DMS153 (cell line): Measurements from ENCODE around the gene LMLN.
A peak's percentile ranks its signal among the peaks of the same experiment; 100 is the strongest.
"Not testable (repeated sequence)": the region's sequence is repeated elsewhere in the genome, so short reads cannot be mapped to it uniquely, and the experiment has no call there.

Source experiments
- DNase-seq: peaks from one replicate; lab custom pipeline; 2025; lab: John Stamatoyannopoulos, UW

LMLN gene

GRCh38 chr3:198027045-198027798, 67.2 kb downstream of the LMLN start:
- DNase-seq = no peak

- no peak for DNase-seq
Observed at GRCh38 chr3:198027799-198028390, 67.9 kb downstream of the LMLN start.

- DNase-seq = no peak
Observed at GRCh38 chr3:198028718-198029117, 68.7 kb downstream of the LMLN start.

- DNase-seq = no peak
Observed at GRCh38 chr3:198030125-198030524, 70.1 kb downstream of the LMLN start.

- DNase-seq = no peak
Observed at GRCh38 chr3:198030726-198031125, 70.7 kb downstream of the LMLN start.

- DNase-seq = no peak
Observed at GRCh38 chr3:198032039-198032936, 72.3 kb downstream of the LMLN start.

- DNase-seq = no peak
Observed at GRCh38 chr3:198043119-198043518, 83.1 kb downstream of the LMLN start.

GRCh38 chr3:198046120-198046857, 86.3 kb downstream of the LMLN start:
- no peak for DNase-seq

- DNase-seq = no peak
Observed at GRCh38 chr3:198048445-198048844, 88.4 kb downstream of the LMLN start.

- DNase-seq = no peak
Observed at GRCh38 chr3:198051836-198052235, 91.8 kb downstream of the LMLN start.

- DNase-seq = not testable (repeated sequence)
Observed at GRCh38 chr3:198053462-198053861, 93.4 kb downstream of the LMLN start.

- DNase-seq = no peak
Observed at GRCh38 chr3:198061119-198062067, 101.4 kb downstream of the LMLN start.

- no peak for DNase-seq
Observed at GRCh38 chr3:198062068-198062465, 102.0 kb downstream of the LMLN start.

- DNase-seq = no peak
Observed at GRCh38 chr3:198064420-198064819, 104.4 kb downstream of the LMLN start.

- DNase-seq = no peak
Observed at GRCh38 chr3:198065897-198066296, 105.9 kb downstream of the LMLN start.

- DNase-seq = no peak
Observed at GRCh38 chr3:198067416-198067815, 107.4 kb downstream of the LMLN start.

GRCh38 chr3:198070871-198071270, 110.9 kb downstream of the LMLN start:
- DNase-seq = no peak

GRCh38 chr3:198071602-198072287, 111.7 kb downstream of the LMLN start:
- DNase-seq = no peak

GRCh38 chr3:198076722-198077308, 116.8 kb downstream of the LMLN start:
- DNase-seq = peak; percentile 83
